Mononuclear cell (primary cell): ENCODE results near the gene IGSF9. TPM values are rescaled to one million over a fixed set of nuclear protein-coding genes. Genes with fewer than 3 reads are reported as not detected.
A peak's percentile ranks its signal among the peaks of the same experiment; 100 is the strongest.

ENCODE experiments used
- H3K27me3 ChIP-seq: 2 replicates; pipeline ENCODE4 v1.6.0; 2011; ENCODE audit warnings: low read length, control low read depth; ENCODE audit not compliant: insufficient read depth
- H3K4me1 ChIP-seq: 2 replicates; pipeline ENCODE4 v1.5.1; 2011; ENCODE audit warnings: mild to moderate bottlenecking, low read length, control low read depth; ENCODE audit not compliant: insufficient read depth
- H3K4me3 ChIP-seq: 2 replicates; pipeline ENCODE4 v1.5.1; 2011; ENCODE audit warnings: mild to moderate bottlenecking, low read length, moderate library complexity
- H3K9me3 ChIP-seq: 2 replicates; pipeline ENCODE4 v1.5.1; 2011; ENCODE audit warnings: low read depth, mild to moderate bottlenecking, control low read depth, low read length
- total RNA-seq: library from RNA; depleted of rRNA; stranded (reverse); fragments of >200 nt; gene quantifications from one replicate; pipeline ENCODE4 v1.2.3, GENCODE V29; 2012

The IGSF9 gene
- total RNA-seq, 1 donor = not detected

DNA sequence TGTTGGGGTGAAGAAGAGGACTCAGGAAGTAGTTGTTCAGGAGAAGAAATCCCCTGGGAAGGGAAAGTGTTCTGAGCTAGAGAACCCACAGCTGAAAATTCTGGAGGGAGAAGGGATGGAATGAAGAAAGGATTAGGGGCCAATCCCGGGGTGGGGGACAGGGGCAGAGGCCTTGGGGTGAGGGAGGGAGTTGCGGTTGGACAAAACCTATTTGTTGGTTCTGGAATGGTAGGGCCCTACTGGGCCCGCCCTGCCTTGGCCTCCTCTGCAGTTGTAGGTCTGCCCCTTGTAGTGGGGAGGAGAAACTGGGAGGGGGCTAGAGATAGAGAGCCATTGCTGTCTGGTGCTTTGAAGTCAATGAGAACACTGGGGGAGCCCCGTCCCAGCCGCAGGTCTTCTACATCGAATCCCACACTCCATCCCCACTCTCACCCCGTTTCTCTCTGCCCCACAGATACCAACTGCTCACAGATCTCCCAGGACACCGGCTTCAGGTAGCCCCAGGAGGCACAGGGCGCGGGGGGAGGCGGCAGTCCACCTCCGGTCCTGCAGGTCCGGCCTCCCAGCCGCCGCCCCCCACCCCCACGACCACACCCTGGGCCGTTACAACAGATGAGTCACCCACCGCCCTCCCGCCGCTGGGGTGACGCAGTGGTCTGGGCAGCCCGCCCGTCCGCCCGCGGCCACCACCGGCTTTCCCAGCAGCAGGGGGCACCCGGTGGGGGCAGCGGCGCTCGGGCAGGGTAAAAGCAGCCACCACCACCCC, 21.2 kb downstream of the IGSF9 start:
- no peaks in the 10 kb centered on the region for H3K9me3 ChIP-seq
- H3K4me3 ChIP-seq = peak overlapping the region; percentile 100
- H3K4me1 ChIP-seq = peaks cover 47% of the 10 kb centered on the region
- no peaks in the 10 kb centered on the region for H3K27me3 ChIP-seq

- Histone ChIP-seq H3K4me1 (peaks cover 49% of the 10 kb centered on the region), H3K27me3 (no peaks in the 10 kb centered on the region), H3K9me3 (no peaks in the 10 kb centered on the region), H3K4me3 (peak overlapping the region; percentile 100)
These were observed 22.0 kb downstream of the IGSF9 start for GRCh38 chr1:159923203-159924024.

- Histone ChIP-seq H3K27me3 (no peaks in the 10 kb centered on the region), H3K9me3 (no peaks in the 10 kb centered on the region), H3K4me1 (peaks cover 50% of the 10 kb centered on the region), H3K4me3 (peak overlapping the region; percentile 100)
These were observed 22.8 kb downstream of the IGSF9 start for GRCh38 chr1:159922511-159923202.

- Histone ChIP-seq H3K4me3 (peak overlapping the region; percentile 100), H3K4me1 (peaks cover 50% of the 10 kb centered on the region), H3K27me3 (no peaks in the 10 kb centered on the region), H3K9me3 (no peaks in the 10 kb centered on the region)
These were observed 23.5 kb downstream of the IGSF9 start for GRCh38 chr1:159921700-159922504.

- peak overlapping the region; percentile 100 for H3K4me3 ChIP-seq
- no peaks in the 10 kb centered on the region for H3K9me3 ChIP-seq
- H3K4me1 ChIP-seq = peaks cover 49% of the 10 kb centered on the region
- no peaks in the 10 kb centered on the region for H3K27me3 ChIP-seq
These were observed 24.2 kb downstream of the IGSF9 start for GRCh38 chr1:159921251-159921650.

DNA sequence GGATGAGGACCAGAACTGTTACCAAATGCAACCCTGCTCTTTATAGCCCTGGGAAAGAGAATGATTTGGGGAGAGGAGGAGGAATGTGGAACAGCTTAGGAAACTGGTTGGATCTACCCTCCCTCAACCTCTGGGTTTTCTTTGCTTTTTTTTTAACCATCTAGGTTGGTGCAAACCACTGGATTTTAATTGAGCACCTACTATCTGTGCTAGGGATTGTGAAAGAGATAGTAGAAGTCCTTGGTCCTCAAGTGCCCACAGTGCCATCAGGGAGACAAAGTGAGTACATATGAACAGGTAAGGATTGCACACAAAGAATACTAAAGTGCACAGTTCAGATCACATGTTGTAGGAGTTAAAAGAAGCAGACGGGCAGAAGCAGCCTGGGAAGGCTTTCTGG, 24.8 kb downstream of the IGSF9 start:
- H3K4me3 ChIP-seq = no peak overlapping the region
- no peaks in the 10 kb centered on the region for H3K27me3 ChIP-seq
- peaks cover 43% of the 10 kb centered on the region for H3K4me1 ChIP-seq
- no peaks in the 10 kb centered on the region for H3K9me3 ChIP-seq

DNA sequence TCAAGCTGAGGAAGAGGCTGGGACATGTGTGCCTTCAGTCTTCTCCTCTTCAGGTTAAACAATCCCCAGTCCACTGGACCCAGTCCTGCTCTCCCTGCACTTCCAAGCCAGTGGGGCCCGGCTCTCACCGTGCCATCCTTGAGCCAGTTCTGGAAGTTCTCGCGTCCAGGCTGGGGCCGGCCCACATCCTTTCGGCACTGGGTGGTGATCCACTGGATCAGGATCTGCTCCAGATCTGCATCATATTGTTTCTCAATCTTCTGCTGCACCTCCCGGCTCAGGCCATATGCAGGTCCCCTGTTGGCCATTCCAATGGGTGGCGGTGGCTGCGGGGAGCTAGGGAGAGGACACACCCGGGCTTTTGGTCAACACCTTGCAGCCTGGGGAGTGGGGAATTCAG, 25.2 kb downstream of the IGSF9 start:
- H3K9me3 ChIP-seq = no peaks in the 10 kb centered on the region
- H3K4me1 ChIP-seq = peaks cover 40% of the 10 kb centered on the region
- H3K4me3 ChIP-seq = no peak overlapping the region
- no peaks in the 10 kb centered on the region for H3K27me3 ChIP-seq

GRCh38 chr1:159919236-159919865, 26.1 kb downstream of the IGSF9 start:
- Histone ChIP-seq H3K27me3 (no peaks in the 10 kb centered on the region), H3K4me3 (no peak overlapping the region), H3K9me3 (no peaks in the 10 kb centered on the region), H3K4me1 (peaks cover 40% of the 10 kb centered on the region)

DNA sequence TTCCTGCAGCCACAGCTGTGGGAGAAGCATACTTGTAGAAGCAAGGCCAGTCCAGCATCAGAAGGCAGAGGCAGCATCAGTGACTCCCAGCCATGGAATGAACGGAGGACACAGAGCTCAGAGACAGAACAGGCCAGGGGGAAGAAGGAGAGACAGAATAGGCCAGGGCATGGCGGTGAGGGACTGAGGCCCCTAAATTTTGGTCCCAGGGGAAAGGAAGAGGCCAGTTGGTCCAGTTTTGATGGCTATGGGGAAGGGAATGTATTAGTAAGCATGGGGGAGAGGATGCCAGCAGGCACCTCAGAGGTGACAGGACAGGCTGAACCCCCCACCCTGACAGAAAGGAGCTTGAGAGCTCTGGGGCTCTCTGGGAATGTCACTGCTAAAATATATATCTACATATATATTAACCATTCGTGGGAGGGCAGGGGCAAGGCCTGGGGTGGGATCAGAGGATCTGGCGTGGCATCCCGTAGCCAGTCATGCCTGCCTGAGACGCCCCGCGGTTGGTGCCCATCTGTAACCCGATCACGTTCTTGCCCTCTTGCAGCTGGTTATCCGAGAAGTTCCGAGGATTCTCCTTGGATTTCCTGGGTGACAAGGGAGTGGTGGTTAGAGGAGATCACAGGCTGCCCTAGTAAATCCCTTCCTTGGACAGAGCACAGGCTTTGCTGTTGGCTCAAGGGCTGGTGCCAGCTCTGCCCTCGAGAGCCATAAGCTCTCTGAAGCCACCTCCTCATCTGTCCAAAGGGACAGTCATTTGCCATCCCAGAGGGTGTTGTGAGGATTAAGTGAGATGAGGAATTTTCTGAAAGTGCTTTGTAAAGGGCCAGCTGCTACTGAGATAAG, 26.8 kb downstream of the IGSF9 start:
- no peak overlapping the region for H3K4me3 ChIP-seq
- no peaks in the 10 kb centered on the region for H3K9me3 ChIP-seq
- no peaks in the 10 kb centered on the region for H3K27me3 ChIP-seq
- H3K4me1 ChIP-seq = peaks cover 43% of the 10 kb centered on the region

DNA sequence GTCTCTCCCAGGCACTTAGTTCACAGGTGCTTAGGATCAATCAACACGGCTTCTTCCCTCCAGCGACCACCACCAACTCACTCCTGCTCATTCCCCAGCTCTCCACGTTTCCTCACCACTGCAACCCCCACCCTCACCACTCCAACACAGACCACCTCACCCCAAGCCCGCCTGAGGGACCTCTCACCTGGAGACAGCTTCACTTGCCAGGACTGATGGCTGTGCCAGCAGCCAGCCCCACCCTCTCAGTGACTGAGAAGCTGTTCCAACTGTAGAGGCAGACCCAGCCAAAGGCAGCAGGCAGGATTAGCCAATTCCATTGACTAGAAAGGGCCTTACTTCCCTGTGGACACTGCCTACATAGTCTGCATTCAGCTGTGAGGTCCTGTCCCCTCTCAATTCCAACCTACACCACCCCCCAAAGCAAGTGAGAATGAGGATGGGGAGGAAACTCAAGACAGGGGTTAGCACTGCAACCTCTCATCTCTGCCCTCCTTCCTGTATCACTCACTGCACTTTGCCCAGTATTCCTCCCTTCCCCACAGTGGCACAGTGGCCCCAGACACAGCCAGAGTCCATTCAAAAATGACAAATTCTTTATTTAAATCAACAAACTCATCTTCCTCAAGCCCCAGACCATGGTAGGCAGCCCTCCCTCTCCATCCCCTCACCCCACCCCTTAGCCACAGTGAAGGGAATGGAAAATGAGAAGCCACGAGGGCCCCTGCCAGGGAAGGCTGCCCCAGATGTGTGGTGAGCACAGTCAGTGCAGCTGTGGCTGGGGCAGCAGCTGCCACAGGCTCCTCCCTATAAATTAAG, 27.7 kb downstream of the IGSF9 start:
- Histone ChIP-seq H3K27me3 (no peaks in the 10 kb centered on the region), H3K9me3 (no peaks in the 10 kb centered on the region), H3K4me1 (peaks cover 40% of the 10 kb centered on the region), H3K4me3 (no peak overlapping the region)

GRCh38 chr1:159916242-159917051, 29.0 kb downstream of the IGSF9 start:
- H3K4me3 ChIP-seq = no peak overlapping the region
- no peaks in the 10 kb centered on the region for H3K27me3 ChIP-seq
- H3K9me3 ChIP-seq = no peaks in the 10 kb centered on the region
- peaks cover 39% of the 10 kb centered on the region for H3K4me1 ChIP-seq

GRCh38 chr1:159915571-159916241, 29.7 kb downstream of the IGSF9 start:
- H3K27me3 ChIP-seq = no peaks in the 10 kb centered on the region
- peaks cover 39% of the 10 kb centered on the region for H3K4me1 ChIP-seq
- no peak overlapping the region for H3K4me3 ChIP-seq
- no peaks in the 10 kb centered on the region for H3K9me3 ChIP-seq
